Keratinocyte (primary cell): ENCODE data around the gene LRRD1. TPM values are rescaled to one million over a fixed set of nuclear protein-coding genes. Genes with fewer than 3 reads are reported as not detected.
"Not testable (repeated sequence)": the region's sequence is repeated elsewhere in the genome, so short reads cannot be mapped to it uniquely, and the experiment has no call there.

ENCODE experiments used
- DNase-seq: peaks from one replicate; pipeline ENCODE4 v3.0.0-alpha.2; 2011; ENCODE audit warnings: low read depth, missing footprints, low spot score
- FAIRE-seq: peaks from 2 replicates; lab custom pipeline; 2011; peaks lifted over from hg19 to GRCh38; lab: Jason Lieb, UNC
- H2AFZ ChIP-seq: 2 replicates; pipeline ENCODE4 v1.6.0; 2012; ENCODE audit warnings: low read length, control low read depth, inconsistent platforms; ENCODE audit not compliant: control insufficient read depth
- H3K27ac ChIP-seq: 2 replicates; pipeline ENCODE4 v1.5.1; 2011; ENCODE audit warnings: low read length; ENCODE audit not compliant: control insufficient read depth, insufficient read depth
- H3K27me3 ChIP-seq: 3 replicates; pipeline ENCODE4 v1.6.0; 2011; ENCODE audit warnings: low read length; ENCODE audit not compliant: control insufficient read depth, insufficient read depth; ENCODE audit errors: extremely low read depth
- H3K36me3 ChIP-seq, 2 experiments: 2 replicates in 1 of 2; 3 replicates in 1 of 2; pipeline ENCODE4 v1.5.1; 2011; ENCODE audit warnings: low read length in 2 of 2, mild to moderate bottlenecking in 1 of 2; ENCODE audit not compliant: control insufficient read depth in 2 of 2, insufficient read depth in 2 of 2; ENCODE audit errors: extremely low read depth in 1 of 2
- H3K4me1 ChIP-seq: 3 replicates; pipeline ENCODE4 v1.5.1; 2011; ENCODE audit warnings: low read length; ENCODE audit not compliant: control insufficient read depth, insufficient read depth; ENCODE audit errors: extremely low read depth
- H3K4me2 ChIP-seq: 3 replicates; pipeline ENCODE4 v1.6.0; 2011; ENCODE audit warnings: low read depth, low read length; ENCODE audit not compliant: control insufficient read depth, insufficient read depth; ENCODE audit errors: extremely low read depth
- H3K4me3 ChIP-seq, 3 experiments: fragments of 200-600 bp in 1 of 3; sonication (generic) in 1 of 3; 2 replicates in 2 of 3; 3 replicates in 1 of 3; pipeline ENCODE4 v1.5.1; 2011 to 2016; ENCODE audit warnings: low read length in 3 of 3, mild to moderate bottlenecking in 3 of 3, control low read depth in 2 of 3, inconsistent platforms in 1 of 3, low read depth in 1 of 3, mixed read lengths in 1 of 3, mixed run types in 1 of 3, moderate library complexity in 1 of 3; ENCODE audit not compliant: control insufficient read depth in 2 of 3, insufficient read depth in 2 of 3; ENCODE audit errors: extremely low read depth in 1 of 3
- H3K79me2 ChIP-seq: 2 replicates; pipeline ENCODE4 v1.6.0; 2012; ENCODE audit warnings: low read length; ENCODE audit not compliant: control insufficient read depth, insufficient read depth
- H3K9ac ChIP-seq: 3 replicates; pipeline ENCODE4 v1.6.0; 2011; ENCODE audit warnings: low read length; ENCODE audit not compliant: control insufficient read depth, insufficient read depth; ENCODE audit errors: extremely low read depth
- H3K9me1 ChIP-seq: 3 replicates; pipeline ENCODE4 v1.6.0; 2011; ENCODE audit warnings: low read length; ENCODE audit not compliant: control insufficient read depth, insufficient read depth; ENCODE audit errors: extremely low read depth
- H3K9me3 ChIP-seq: 2 replicates; pipeline ENCODE4 v1.5.1; 2012; ENCODE audit warnings: low read depth, low read length; ENCODE audit not compliant: control insufficient read depth
- H4K20me1 ChIP-seq: 3 replicates; pipeline ENCODE4 v1.6.0; 2011; ENCODE audit warnings: low read length; ENCODE audit not compliant: control insufficient read depth, insufficient read depth; ENCODE audit errors: extremely low read depth
- CTCF ChIP-seq, 3 experiments: IDR thresholded peaks in 1 of 3; conservative IDR thresholded peaks in 1 of 3; optimal IDR thresholded peaks in 1 of 3; 2 replicates in 2 of 3; 3 replicates in 1 of 3; pipeline versions ENCODE3 to v1.5.1; 2011; ENCODE audit warnings: low read length in 3 of 3, mild to moderate bottlenecking in 3 of 3, moderate library complexity in 2 of 3, control low read depth in 1 of 3, inconsistent platforms in 1 of 3; ENCODE audit not compliant: insufficient read depth in 2 of 3; ENCODE audit errors: extremely low read depth in 1 of 3
- EZH2 ChIP-seq: IDR thresholded peaks from one replicate; pipeline ENCODE4 v1.6.1; 2012; ENCODE audit warnings: inconsistent platforms, mild to moderate bottlenecking, low read length, moderate library complexity
- dilution Hi-C: fragments of 300-500 bp; cut with MboI; formaldehyde crosslinking; loops from one replicate; pipeline ENCODE4 v1.7.0; 2020; ENCODE audit warnings: low sequenced_read_pairs; ENCODE audit not compliant: extremely low pct_ligation_motif_present
- polyA plus RNA-seq, 5 experiments: library from polyadenylated mRNA; depleted of rRNA in 3 of 5; stranded (reverse) in 3 of 5; stranded (forward) in 1 of 5; unstranded in 1 of 5; fragments of >200 nt; gene quantifications; 1 replicate in 1 of 5; 2 replicates in 3 of 5; 3 replicates in 1 of 5; pipeline versions ENCODE4 v1.2.1 to v1.2.3, GENCODE V29; 2011 to 2012; ENCODE audit warnings: missing spikeins in 2 of 5, low read depth in 1 of 5, low replicate concordance in 1 of 5

The LRRD1 gene
- polyA plus RNA-seq, 1 donor (not counting 4 experiments of a cell fraction or from before 2014, with no cell fraction given): 0.04 TPM

- H4K20me1 ChIP-seq: no peaks in the 10 kb centered on the region
- H3K27ac ChIP-seq: no peak overlapping the region
- FAIRE-seq (no peak), DNase-seq (no peak)
- H3K27me3 ChIP-seq: no peaks in the 10 kb centered on the region
- no peaks in the 10 kb centered on the region for H3K4me1 ChIP-seq
- no peaks in the 10 kb centered on the region for H3K9me3 ChIP-seq
- dilution Hi-C loops: no loop called here
- no peak overlapping the region for H2AFZ ChIP-seq
- TF ChIP-seq CTCF (optimal IDR thresholded peaks at IDR 0.05 in 1 of 3, IDR thresholded peaks at IDR 0.05 in 1 of 3, conservative IDR thresholded peaks at IDR 0.05 in 1 of 3; ENCODE audit: extremely low read depth in 1 of 3, insufficient read depth in 2 of 3, low read length in 3 of 3): no peak
- TF ChIP-seq EZH2: no peak
- no peaks in the 10 kb centered on the region for H3K9me1 ChIP-seq
- H3K4me3 ChIP-seq: no peak overlapping the region
- no peak overlapping the region for H3K4me2 ChIP-seq
- H3K79me2 ChIP-seq: peaks cover 13% of the 10 kb centered on the region
- no peak overlapping the region for H3K9ac ChIP-seq
- H3K36me3 ChIP-seq: peaks cover 11 to 12% of the 10 kb centered on the region in 2 experiments
Measured at GRCh38 chr7:92110857-92111256, 68.1 kb downstream of the LRRD1 start.

GRCh38 chr7:92108821-92109220 lies 70.1 kb downstream of the LRRD1 start:
- H3K9me3 ChIP-seq: no peaks in the 10 kb centered on the region
- no peaks in the 10 kb centered on the region for H3K79me2 ChIP-seq
- H3K4me3 ChIP-seq: no peak overlapping the region
- H4K20me1 ChIP-seq: no peaks in the 10 kb centered on the region
- H3K9ac ChIP-seq: no peak overlapping the region
- dilution Hi-C loops: no loop called here
- DNase-seq (no peak), FAIRE-seq (no peak)
- H3K27ac ChIP-seq: no peak overlapping the region
- TF ChIP-seq EZH2 (no peak), CTCF (optimal IDR thresholded peaks at IDR 0.05 in 1 of 3, IDR thresholded peaks at IDR 0.05 in 1 of 3, conservative IDR thresholded peaks at IDR 0.05 in 1 of 3; ENCODE audit: extremely low read depth in 1 of 3, insufficient read depth in 2 of 3, low read length in 3 of 3) (no peak)
- no peak overlapping the region for H2AFZ ChIP-seq
- no peaks in the 10 kb centered on the region for H3K9me1 ChIP-seq
- H3K27me3 ChIP-seq: no peaks in the 10 kb centered on the region
- H3K36me3 ChIP-seq: peaks cover 8 to 12% of the 10 kb centered on the region in 2 experiments
- H3K4me2 ChIP-seq: no peak overlapping the region
- H3K4me1 ChIP-seq: no peaks in the 10 kb centered on the region

- H3K9me1 ChIP-seq, H2AFZ ChIP-seq, H3K4me1 ChIP-seq, H3K27ac ChIP-seq, H3K9ac ChIP-seq, H4K20me1 ChIP-seq, H3K79me2 ChIP-seq, H3K4me3 ChIP-seq, H3K9me3 ChIP-seq, FAIRE-seq, dilution Hi-C loops, H3K27me3 ChIP-seq, H3K4me2 ChIP-seq, DNase-seq: not testable (repeated sequence)
- peaks cover 0 to 15% of the 10 kb centered on the region in 2 experiments for H3K36me3 ChIP-seq
Measured at GRCh38 chr7:92102862-92103261, 76.1 kb downstream of the LRRD1 start.
